HL-60 (cell line): ENCODE data around the gene WSCD1.

Source experiments
- POLR2AphosphoS5 ChIP-seq: IDR thresholded peaks from 2 replicates; pipeline ENCODE4 v1.6.1; 2012; ENCODE audit warnings: low read depth
- TF ChIP-seq, protein P1 (sequence below): IDR thresholded peaks from one replicate; pipeline ENCODE4 v1.5.1; 2011; ENCODE audit warnings: low read length, control low read depth, inconsistent platforms; ENCODE audit not compliant: insufficient read depth
- TF ChIP-seq, protein P2 (sequence below): IDR thresholded peaks from 2 replicates; pipeline ENCODE4 v1.6.1; 2012; ENCODE audit warnings: low read depth; ENCODE audit not compliant: insufficient replicate concordance

- TF ChIP-seq, protein P1, sequence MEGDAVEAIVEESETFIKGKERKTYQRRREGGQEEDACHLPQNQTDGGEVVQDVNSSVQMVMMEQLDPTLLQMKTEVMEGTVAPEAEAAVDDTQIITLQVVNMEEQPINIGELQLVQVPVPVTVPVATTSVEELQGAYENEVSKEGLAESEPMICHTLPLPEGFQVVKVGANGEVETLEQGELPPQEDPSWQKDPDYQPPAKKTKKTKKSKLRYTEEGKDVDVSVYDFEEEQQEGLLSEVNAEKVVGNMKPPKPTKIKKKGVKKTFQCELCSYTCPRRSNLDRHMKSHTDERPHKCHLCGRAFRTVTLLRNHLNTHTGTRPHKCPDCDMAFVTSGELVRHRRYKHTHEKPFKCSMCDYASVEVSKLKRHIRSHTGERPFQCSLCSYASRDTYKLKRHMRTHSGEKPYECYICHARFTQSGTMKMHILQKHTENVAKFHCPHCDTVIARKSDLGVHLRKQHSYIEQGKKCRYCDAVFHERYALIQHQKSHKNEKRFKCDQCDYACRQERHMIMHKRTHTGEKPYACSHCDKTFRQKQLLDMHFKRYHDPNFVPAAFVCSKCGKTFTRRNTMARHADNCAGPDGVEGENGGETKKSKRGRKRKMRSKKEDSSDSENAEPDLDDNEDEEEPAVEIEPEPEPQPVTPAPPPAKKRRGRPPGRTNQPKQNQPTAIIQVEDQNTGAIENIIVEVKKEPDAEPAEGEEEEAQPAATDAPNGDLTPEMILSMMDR: no peak
- TF ChIP-seq, protein P2, sequence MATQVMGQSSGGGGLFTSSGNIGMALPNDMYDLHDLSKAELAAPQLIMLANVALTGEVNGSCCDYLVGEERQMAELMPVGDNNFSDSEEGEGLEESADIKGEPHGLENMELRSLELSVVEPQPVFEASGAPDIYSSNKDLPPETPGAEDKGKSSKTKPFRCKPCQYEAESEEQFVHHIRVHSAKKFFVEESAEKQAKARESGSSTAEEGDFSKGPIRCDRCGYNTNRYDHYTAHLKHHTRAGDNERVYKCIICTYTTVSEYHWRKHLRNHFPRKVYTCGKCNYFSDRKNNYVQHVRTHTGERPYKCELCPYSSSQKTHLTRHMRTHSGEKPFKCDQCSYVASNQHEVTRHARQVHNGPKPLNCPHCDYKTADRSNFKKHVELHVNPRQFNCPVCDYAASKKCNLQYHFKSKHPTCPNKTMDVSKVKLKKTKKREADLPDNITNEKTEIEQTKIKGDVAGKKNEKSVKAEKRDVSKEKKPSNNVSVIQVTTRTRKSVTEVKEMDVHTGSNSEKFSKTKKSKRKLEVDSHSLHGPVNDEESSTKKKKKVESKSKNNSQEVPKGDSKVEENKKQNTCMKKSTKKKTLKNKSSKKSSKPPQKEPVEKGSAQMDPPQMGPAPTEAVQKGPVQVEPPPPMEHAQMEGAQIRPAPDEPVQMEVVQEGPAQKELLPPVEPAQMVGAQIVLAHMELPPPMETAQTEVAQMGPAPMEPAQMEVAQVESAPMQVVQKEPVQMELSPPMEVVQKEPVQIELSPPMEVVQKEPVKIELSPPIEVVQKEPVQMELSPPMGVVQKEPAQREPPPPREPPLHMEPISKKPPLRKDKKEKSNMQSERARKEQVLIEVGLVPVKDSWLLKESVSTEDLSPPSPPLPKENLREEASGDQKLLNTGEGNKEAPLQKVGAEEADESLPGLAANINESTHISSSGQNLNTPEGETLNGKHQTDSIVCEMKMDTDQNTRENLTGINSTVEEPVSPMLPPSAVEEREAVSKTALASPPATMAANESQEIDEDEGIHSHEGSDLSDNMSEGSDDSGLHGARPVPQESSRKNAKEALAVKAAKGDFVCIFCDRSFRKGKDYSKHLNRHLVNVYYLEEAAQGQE: no peak
- no peak for TF ChIP-seq POLR2AphosphoS5
Measured at GRCh38 chr17:6070430-6070912, 292 bp downstream of the WSCD1 start.
